ENCODE results near the gene RAMACL. TPM values are rescaled to one million over a fixed set of nuclear protein-coding genes. Genes with fewer than 3 reads are reported as not detected.

Gene RAMACL
- total and polyA plus RNA-seq, 7 donors = 0.17 to 1.3 (median 0.48) TPM

- no peak for TF ChIP-seq CTCF (IDR thresholded peaks at IDR 0.05)
- peaks cover 0 to 7% of the 10 kb centered on the region in 2 donors for H3K36me3 ChIP-seq (ENCODE audit: insufficient read depth in 1 of 2, low read depth in 1 of 2)
- no peak for ATAC-seq
- WGBS, 3 donors = 95% methylated on average over 10 of the region's 10 CpGs
- no peak overlapping the region for H3K4me3 ChIP-seq
- peaks cover 17% of the 10 kb centered on the region for H3K4me1 ChIP-seq
- no peaks in the 10 kb centered on the region for H3K27me3 ChIP-seq (ENCODE audit: insufficient read depth in 3 of 3, low read length in 2 of 3)
- H3K9me3 ChIP-seq = no peaks in the 10 kb centered on the region
- intact Hi-C loops (cut with DNase I) = no loop called here
- H3K27ac ChIP-seq = no peak overlapping the region
- DNase-seq = no peak
Observed at GRCh38 chr6:166544296-166544605, 42.2 kb downstream of the RAMACL start.

DNA sequence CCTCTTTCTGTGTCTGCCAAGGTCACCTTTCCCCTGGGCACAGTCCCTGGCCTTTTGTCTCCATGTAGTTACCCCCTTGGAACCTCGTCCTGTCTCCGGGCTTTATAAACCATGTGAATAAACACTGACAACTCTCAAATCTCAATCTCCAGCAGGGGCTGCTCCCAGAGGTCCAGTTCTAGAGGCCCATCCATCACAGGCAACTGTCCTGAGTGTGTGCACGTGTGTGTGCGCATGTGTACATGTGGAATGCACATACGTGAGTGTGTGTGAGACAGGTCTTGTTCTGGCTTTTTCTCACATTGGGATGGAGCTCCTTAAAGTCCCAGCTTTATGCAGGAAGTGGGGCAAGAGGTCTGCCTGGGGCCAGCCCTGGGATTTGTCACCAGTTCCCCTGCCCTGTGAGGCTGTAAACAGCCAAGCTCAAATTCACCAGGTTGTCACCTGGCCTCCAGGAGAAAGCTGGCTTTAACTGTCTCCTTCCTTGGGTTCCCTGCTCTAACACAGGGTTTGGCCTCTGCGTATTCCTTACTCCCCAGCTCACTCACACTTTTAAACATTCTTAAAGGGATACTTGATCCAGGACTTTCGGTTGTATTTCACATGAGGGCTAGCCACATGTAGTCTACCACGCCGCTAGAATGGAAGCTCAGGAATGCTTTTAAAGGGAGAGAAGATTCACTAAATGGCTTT lies 42.7 kb downstream of the RAMACL start:
- intact Hi-C loops (cut with DNase I) = no loop called here
- Histone ChIP-seq H3K36me3 (ENCODE audit: insufficient read depth in 1 of 2, low read depth in 1 of 2) (peaks cover 0 to 7% of the 10 kb centered on the region in 2 donors), H3K4me3 (no peak overlapping the region), H3K4me1 (peaks cover 17% of the 10 kb centered on the region), H3K27ac (no peak overlapping the region), H3K27me3 (ENCODE audit: insufficient read depth in 3 of 3, low read length in 2 of 3) (no peaks in the 10 kb centered on the region), H3K9me3 (no peaks in the 10 kb centered on the region)
- ATAC-seq (no peak), DNase-seq (no peak)
- 87 to 90% (median 88%) methylated on average over 9 of the region's 9 CpGs for WGBS, 3 donors
- TF ChIP-seq CTCF (IDR thresholded peaks at IDR 0.05) = no peak

DNA sequence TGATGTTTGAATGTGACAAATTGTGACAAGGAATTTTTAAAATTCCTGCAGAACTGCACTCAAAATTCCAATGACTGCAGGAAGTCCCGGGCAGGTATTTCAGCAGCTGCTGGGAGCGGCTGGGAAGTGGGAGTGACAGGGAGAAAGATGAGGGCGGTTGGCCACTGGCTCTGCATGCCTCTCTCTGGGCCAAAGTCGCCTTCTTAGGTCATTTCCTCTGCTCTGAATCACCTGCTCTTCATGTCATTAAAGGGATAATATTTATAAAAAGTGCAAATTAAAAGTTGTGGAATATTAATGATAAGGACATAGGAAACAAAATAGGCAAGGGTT lies 43.9 kb downstream of the RAMACL start:
- TF ChIP-seq CTCF (IDR thresholded peaks at IDR 0.05) = no peak
- ATAC-seq = peak; percentile 54 to 69 (median 58)
- Histone ChIP-seq H3K27me3 (ENCODE audit: insufficient read depth in 3 of 3, low read length in 2 of 3) (no peaks in the 10 kb centered on the region), H3K4me1 (peaks cover 17% of the 10 kb centered on the region), H3K4me3 (no peak overlapping the region), H3K27ac (no peak overlapping the region), H3K9me3 (no peaks in the 10 kb centered on the region), H3K36me3 (ENCODE audit: insufficient read depth in 1 of 2, low read depth in 1 of 2) (peaks cover 2 to 13% of the 10 kb centered on the region in 2 donors)
- 39 to 41% (median 41%) methylated on average over 4 of the region's 4 CpGs for WGBS, 3 donors
- DNase-seq = no peak
- intact Hi-C loops (cut with DNase I) = no loop called here

DNA sequence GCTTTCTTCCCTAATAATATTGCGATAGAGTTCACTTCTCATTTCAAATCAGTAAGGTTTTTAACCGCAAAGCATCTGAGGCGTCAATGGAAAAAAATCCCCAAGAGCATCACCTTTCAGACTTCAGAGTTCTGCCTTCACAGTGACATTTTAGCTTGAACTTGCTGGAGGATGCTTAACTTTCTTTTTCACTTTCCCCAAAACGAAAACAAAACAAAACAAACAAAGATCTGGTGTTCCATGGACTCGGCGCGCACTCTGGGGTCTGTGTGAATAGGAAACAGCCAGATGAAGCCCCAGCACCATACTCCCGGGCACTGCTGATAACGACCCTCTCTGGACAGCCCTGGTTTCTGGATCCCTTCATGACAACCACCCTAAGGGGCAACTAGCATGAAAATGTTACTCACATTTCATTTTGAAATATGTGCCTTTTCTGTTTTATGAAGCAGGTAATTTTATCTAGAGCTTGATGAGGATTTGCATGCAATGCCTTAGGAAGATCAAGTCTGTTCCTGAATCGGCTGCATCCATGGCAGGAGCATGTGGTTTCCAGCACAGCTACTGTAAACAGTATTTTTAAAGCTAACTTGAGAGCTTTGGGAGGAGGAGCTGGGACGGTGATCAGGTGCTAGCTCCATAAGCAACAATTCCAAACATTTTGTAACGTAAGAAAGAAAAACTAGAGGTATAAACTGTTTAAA lies 44.5 kb downstream of the RAMACL start:
- Histone ChIP-seq H3K36me3 (ENCODE audit: insufficient read depth in 1 of 2, low read depth in 1 of 2) (peaks cover 2 to 19% of the 10 kb centered on the region in 2 donors), H3K27ac (no peak overlapping the region), H3K4me1 (peaks cover 17% of the 10 kb centered on the region), H3K4me3 (no peak overlapping the region), H3K27me3 (ENCODE audit: insufficient read depth in 3 of 3, low read length in 2 of 3) (no peaks in the 10 kb centered on the region), H3K9me3 (no peaks in the 10 kb centered on the region)
- 46 to 62% (median 51%) methylated on average over 12 of the region's 12 CpGs for WGBS, 3 donors
- no peak for DNase-seq
- TF ChIP-seq CTCF (IDR thresholded peaks at IDR 0.05) = no peak
- ATAC-seq = no peak
- intact Hi-C loops (cut with DNase I) = no loop called here

All from psoas muscle (tissue), 8 donors.